Loucy (cell line): Measurements from ENCODE around the gene RAD9A.
A peak's percentile ranks its signal among the peaks of the same experiment; 100 is the strongest.

Experiments
- H2AFZ ChIP-seq: fragments of 200-600 bp; sonication (generic); 2 replicates; pipeline ENCODE4 v1.6.0; 2016; ENCODE audit warnings: antibody characterized with exemption, mild to moderate bottlenecking, low read length, moderate library complexity
- H3F3A ChIP-seq: fragments of 200-600 bp; 2 replicates; pipeline ENCODE4 v1.6.0; 2016; ENCODE audit warnings: antibody characterized with exemption, low read depth, mild to moderate bottlenecking
- H3K27me3 ChIP-seq: fragments of 200-600 bp; sonication (generic); 2 replicates; pipeline ENCODE4 v1.6.1; 2014; ENCODE audit warnings: low read length, mild to moderate bottlenecking; ENCODE audit not compliant: insufficient read depth, poor library complexity, severe bottlenecking
- H3K36me3 ChIP-seq: fragments of 200-600 bp; sonication (generic); 2 replicates; pipeline ENCODE4 v1.6.1; 2016; ENCODE audit warnings: low read length; ENCODE audit not compliant: insufficient read depth
- H3K4me1 ChIP-seq: fragments of 200-600 bp; sonication (generic); 2 replicates; pipeline ENCODE4 v1.5.1; 2014; ENCODE audit warnings: low read length, mild to moderate bottlenecking; ENCODE audit not compliant: insufficient read depth, poor library complexity, severe bottlenecking
- H3K4me2 ChIP-seq: fragments of 200-600 bp; sonication (generic); 2 replicates; pipeline ENCODE4 v1.6.0; 2014; ENCODE audit warnings: antibody characterized with exemption, low read length, low read depth, mild to moderate bottlenecking; ENCODE audit not compliant: poor library complexity, severe bottlenecking
- H3K4me3 ChIP-seq: fragments of 200-600 bp; sonication (generic); 2 replicates; pipeline ENCODE4 v1.5.1; 2014; ENCODE audit warnings: low read length, mild to moderate bottlenecking, mixed read lengths; ENCODE audit not compliant: poor library complexity, severe bottlenecking
- H3K79me2 ChIP-seq: fragments of 200-600 bp; sonication (generic); 2 replicates; pipeline ENCODE4 v1.6.1; 2014; ENCODE audit warnings: low read length; ENCODE audit not compliant: insufficient read depth
- H3K9ac ChIP-seq: fragments of 200-600 bp; sonication (generic); 2 replicates; pipeline ENCODE4 v1.6.0; 2014; ENCODE audit warnings: mild to moderate bottlenecking, low read depth, low read length, moderate library complexity; ENCODE audit not compliant: poor library complexity, severe bottlenecking
- H3K9me2 ChIP-seq: fragments of 200-600 bp; sonication (generic); replicated peaks from 2 replicates; pipeline ENCODE4 v1.6.1; 2016; ENCODE audit warnings: low read depth, low read length, mixed read lengths
- H3K9me3 ChIP-seq: fragments of 200-600 bp; sonication (generic); 2 replicates; pipeline ENCODE4 v1.6.1; 2014; ENCODE audit warnings: mild to moderate bottlenecking, antibody characterized with exemption, low read length, low read depth; ENCODE audit not compliant: insufficient read depth
- H4K20me1 ChIP-seq: fragments of 200-600 bp; sonication (generic); 2 replicates; pipeline ENCODE4 v1.6.0; 2014; ENCODE audit warnings: antibody characterized with exemption, low read length, mild to moderate bottlenecking; ENCODE audit not compliant: insufficient read depth, poor library complexity, severe bottlenecking
- CTCF ChIP-seq: fragments of 200-600 bp; sonication (generic); conservative IDR thresholded peaks from 2 replicates; pipeline ENCODE4 v1.5.1; 2014; ENCODE audit warnings: mild to moderate bottlenecking, antibody characterized with exemption, low read length
- EZH2phosphoT487 ChIP-seq: fragments of 200-600 bp; IDR thresholded peaks from 2 replicates; pipeline ENCODE4 v1.6.1; 2018; ENCODE audit warnings: antibody characterized with exemption, mild to moderate bottlenecking, moderate library complexity, borderline replicate concordance

RAD9A gene

GRCh38 chr11:67440229-67441097 is 48.7 kb downstream of the RAD9A start:
- peak overlapping the region; percentile 90 for H3K4me2 ChIP-seq
- H2AFZ ChIP-seq, result no peak overlapping the region
- no peak overlapping the region for H3K4me3 ChIP-seq
- peaks cover 14% of the 10 kb centered on the region for H4K20me1 ChIP-seq
- 0 out of 2 replicates have a peak, but pooled peaks cover 2% of the 10 kb centered on the region for H3F3A ChIP-seq
- H3K9ac ChIP-seq, result no peak overlapping the region
- H3K36me3 ChIP-seq, result peaks cover 4% of the 10 kb centered on the region; the same call in 1 of the 2 replicates
- H3K9me2 ChIP-seq, result no peaks in the 10 kb centered on the region
- H3K9me3 ChIP-seq, result no peaks in the 10 kb centered on the region
- H3K4me1 ChIP-seq, result peaks cover 31% of the 10 kb centered on the region
- peaks cover 48% of the 10 kb centered on the region for H3K79me2 ChIP-seq
- H3K27me3 ChIP-seq, result no peaks in the 10 kb centered on the region
- no peak for TF ChIP-seq CTCF
- no peak for TF ChIP-seq EZH2phosphoT487

- Histone ChIP-seq H3K4me3 (no peak overlapping the region), H3K9ac (no peak overlapping the region), H3K9me3 (no peaks in the 10 kb centered on the region), H3K4me1 (peaks cover 25% of the 10 kb centered on the region), H2AFZ (no peak overlapping the region), H3K79me2 (peaks cover 41% of the 10 kb centered on the region), H3K9me2 (no peaks in the 10 kb centered on the region), H3K36me3 (no peaks in the 10 kb centered on the region), H3K4me2 (no peak overlapping the region), H4K20me1 (peaks cover 7% of the 10 kb centered on the region), H3K27me3 (no peaks in the 10 kb centered on the region), H3F3A (0 out of 2 replicates have a peak, but pooled peaks cover 2% of the 10 kb centered on the region)
- TF ChIP-seq CTCF, result no peak
- no peak for TF ChIP-seq EZH2phosphoT487
Measured at GRCh38 chr11:67441098-67441563, 49.3 kb downstream of the RAD9A start.

DNA sequence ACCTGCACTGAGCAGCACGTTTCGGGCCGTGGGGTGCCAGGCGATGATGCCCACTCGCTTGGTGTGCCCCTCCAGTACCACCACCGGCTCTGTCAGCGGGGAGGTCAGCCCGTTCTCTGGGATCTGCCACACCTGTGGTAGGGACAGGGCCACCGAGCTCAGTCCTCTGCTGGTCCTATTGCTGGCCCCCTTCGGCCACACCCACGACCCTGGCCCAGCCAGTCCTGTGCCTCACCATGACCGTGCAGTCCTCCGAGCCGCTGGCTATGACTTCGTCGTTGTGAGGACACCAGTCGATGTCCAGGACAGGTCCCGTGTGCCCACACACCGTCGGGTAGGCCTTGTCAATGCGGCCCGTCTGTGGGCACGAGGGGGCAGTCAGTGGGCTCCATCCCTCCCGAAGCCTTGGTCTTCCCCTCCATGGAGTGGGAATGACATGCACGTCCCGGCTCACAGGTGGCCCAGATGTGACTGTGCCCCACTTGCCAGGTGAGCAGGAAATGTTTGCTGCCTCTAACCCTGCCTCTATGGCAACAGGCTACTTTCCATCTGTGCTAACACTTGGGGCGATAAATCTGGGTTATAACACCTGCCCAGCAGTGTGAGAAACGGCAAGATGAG is 50.1 kb downstream of the RAD9A start:
- Histone ChIP-seq H3K4me3 (no peak overlapping the region), H2AFZ (no peak overlapping the region), H3K4me1 (peaks cover 21% of the 10 kb centered on the region), H3F3A (no peaks in the 10 kb centered on the region), H3K9me3 (no peaks in the 10 kb centered on the region), H3K27me3 (no peaks in the 10 kb centered on the region), H3K4me2 (no peak overlapping the region), H3K36me3 (no peaks in the 10 kb centered on the region), H3K79me2 (peaks cover 34% of the 10 kb centered on the region), H3K9ac (no peak overlapping the region), H4K20me1 (no peaks in the 10 kb centered on the region), H3K9me2 (no peaks in the 10 kb centered on the region)
- TF ChIP-seq CTCF (no peak), EZH2phosphoT487 (no peak)
